Upper lobe of left lung (tissue), 6 donors: ENCODE measurements around the gene PRXL2B. TPM values are rescaled to one million over a fixed set of nuclear protein-coding genes. Genes with fewer than 3 reads are reported as not detected.

Source experiments
- ATAC-seq, 2 donors: fragments of 200-7000 bp; cut with Tn5 transposase; one replicate each; pipeline ENCODE4 v1.9.1; 2022; ENCODE audit warnings: mild to moderate bottlenecking in 2 of 2, moderate library complexity in 2 of 2; ENCODE audit not compliant: low FRiP score in 2 of 2
- DNase-seq, 2 donors: peaks; one replicate each; pipeline ENCODE4 v3.0.0-alpha.2; 2019 to 2020
- H3K27ac ChIP-seq, 4 donors: fragments of 200-600 bp; sonication (generic); one replicate each; pipeline ENCODE4 v1.5.1; 2016 to 2019
- H3K27me3 ChIP-seq, 4 donors: fragments of 200-600 bp; sonication (generic); one replicate each; pipeline ENCODE4 v1.5.1; 2017 to 2019
- H3K36me3 ChIP-seq, 4 donors: fragments of 200-600 bp; sonication (generic); one replicate each; pipeline ENCODE4 v1.5.1; 2016 to 2019
- H3K4me1 ChIP-seq, 4 donors: fragments of 200-600 bp; sonication (generic); one replicate each; pipeline ENCODE4 v1.5.1; 2018 to 2019
- H3K4me3 ChIP-seq, 4 donors: fragments of 200-600 bp; sonication (generic); one replicate each; pipeline ENCODE4 v1.5.1; 2017 to 2019; ENCODE audit warnings: mild to moderate bottlenecking in 2 of 4, moderate library complexity in 1 of 4
- H3K9me3 ChIP-seq, 4 donors: fragments of 200-600 bp; sonication (generic); one replicate each; pipeline ENCODE4 v1.5.1; 2018 to 2019
- CTCF ChIP-seq, 6 experiments: fragments of 450-650 bp in 4 of 6; fragments of 200-600 bp in 2 of 6; sonication (generic) in 2 of 6; IDR thresholded peaks; one replicate each; pipeline ENCODE4 v1.5.1; 2016 to 2019; ENCODE audit warnings: antibody characterized with exemption in 6 of 6
- EP300 ChIP-seq, 4 donors: sonication (generic); formaldehyde crosslinking; IDR thresholded peaks; one replicate each; pipeline ENCODE4 v1.5.1; 2017; ENCODE audit warnings: antibody characterized with exemption in 4 of 4, control low read depth in 2 of 4
- POLR2A ChIP-seq, 4 donors: fragments of 450-650 bp; IDR thresholded peaks; one replicate each; pipeline ENCODE4 v1.5.1; 2016 to 2017; ENCODE audit warnings: antibody characterized with exemption in 4 of 4, mild to moderate bottlenecking in 2 of 4
- POLR2AphosphoS5 ChIP-seq, 2 donors: sonication (generic); formaldehyde crosslinking; IDR thresholded peaks; one replicate each; pipeline ENCODE4 v1.5.1; 2017; ENCODE audit warnings: antibody characterized with exemption in 2 of 2
- WGBS, 2 donors: methylation state at CpG; one replicate each; pipeline ENCODE4 v1.1.5; 2017 to 2018; 5-methylcytosine and 5-hydroxymethylcytosine counted together
- total RNA-seq, 6 donors: library from RNA; depleted of rRNA in 4 of 6; stranded (reverse); fragments of >200 nt in 4 of 6; gene quantifications; one replicate each; pipeline versions ENCODE4 v1.1.0 to v1.2.1, GENCODE V29; 2016 to 2021
- donor health status: DM: no; HTN: no; CAD: no; lungs with moderate emphysema.
- donor health status: DM: no; HTN: yes; CAD: no; lungs with severe emphysema.

The PRXL2B gene
- total RNA-seq, 6 donors from 2014 or later: 10.5 to 34.2 (median 22.0) TPM

GRCh38 chr1:2597441-2598328 is 11.1 kb downstream of the PRXL2B start:
- DNase-seq (peak in 1 of 2 donors; percentile 64), ATAC-seq (no peak)
- H3K27me3 ChIP-seq: no peaks in the 10 kb centered on the region
- H3K36me3 ChIP-seq: no peaks in the 10 kb centered on the region
- H3K9me3 ChIP-seq: peaks cover 0 to 4% (median 0%) of the 10 kb centered on the region in 4 donors
- 75 to 79% methylated on average over 24 to 34 of the region's 34 CpGs for WGBS, 2 donors
- peaks cover 11 to 21% (median 17%) of the 10 kb centered on the region in 4 donors for H3K4me1 ChIP-seq
- TF ChIP-seq CTCF (IDR thresholded peaks at IDR 0.05) (no peak), EP300 (IDR thresholded peaks at IDR 0.05) (no peak), POLR2A (IDR thresholded peaks at IDR 0.05) (no peak), POLR2AphosphoS5 (IDR thresholded peaks at IDR 0.05) (no peak)
- no peak overlapping the region for H3K4me3 ChIP-seq
- no peak overlapping the region for H3K27ac ChIP-seq

GRCh38 chr1:2598329-2598931 is 11.9 kb downstream of the PRXL2B start:
- DNase-seq (no peak), ATAC-seq (no peak)
- no peak overlapping the region for H3K27ac ChIP-seq
- H3K36me3 ChIP-seq: no peaks in the 10 kb centered on the region
- WGBS, 2 donors: 72 to 90% methylated on average over 2 to 3 of the region's 3 CpGs
- no peak overlapping the region for H3K4me3 ChIP-seq
- H3K9me3 ChIP-seq: peaks cover 0 to 4% (median 0%) of the 10 kb centered on the region in 4 donors
- TF ChIP-seq CTCF (IDR thresholded peaks at IDR 0.05): no peak
- H3K27me3 ChIP-seq: no peaks in the 10 kb centered on the region
- H3K4me1 ChIP-seq: peaks cover 8 to 13% (median 12%) of the 10 kb centered on the region in 4 donors

GRCh38 chr1:2601721-2602303 is 15.2 kb downstream of the PRXL2B start:
- no peak for ATAC-seq
- no peak for TF ChIP-seq EP300 (IDR thresholded peaks at IDR 0.05)
- Histone ChIP-seq H3K4me3 (no peak overlapping the region), H3K9me3 (peaks cover 0 to 4% (median 0%) of the 10 kb centered on the region in 4 donors), H3K27me3 (no peaks in the 10 kb centered on the region), H3K27ac (no peak overlapping the region), H3K4me1 (no peaks in the 10 kb centered on the region), H3K36me3 (no peaks in the 10 kb centered on the region)
- 88% methylated on average over 16 to 18 of the region's 18 CpGs for WGBS, 2 donors
- DNase-seq: peak in 1 of 2 donors; percentile 15

GRCh38 chr1:2602311-2602835 is 15.8 kb downstream of the PRXL2B start:
- Histone ChIP-seq H3K27ac (no peak overlapping the region), H3K4me1 (peaks cover 0 to 3% (median 0%) of the 10 kb centered on the region in 4 donors), H3K9me3 (peaks cover 0 to 4% (median 0%) of the 10 kb centered on the region in 4 donors), H3K36me3 (no peaks in the 10 kb centered on the region), H3K27me3 (no peaks in the 10 kb centered on the region), H3K4me3 (no peak overlapping the region)
- no peak for TF ChIP-seq POLR2A (IDR thresholded peaks at IDR 0.05)
- no peak for TF ChIP-seq POLR2AphosphoS5 (IDR thresholded peaks at IDR 0.05)
- TF ChIP-seq CTCF (IDR thresholded peaks at IDR 0.05): no peak
- TF ChIP-seq EP300 (IDR thresholded peaks at IDR 0.05): no peak
- DNase-seq: peak in 1 of 2 donors; percentile 10
- no peak for ATAC-seq
- 74 to 77% methylated on average over 15 of the region's 15 CpGs for WGBS, 2 donors
